MM.1S (cell line): Measurements from ENCODE around the gene TTLL11.

ENCODE experiments used
- EZH2 ChIP-seq: fragments of 300-600 bp; sonication (generic); optimal IDR thresholded peaks from 2 replicates; pipeline ENCODE3; 2017; ENCODE audit warnings: low read depth, mild to moderate bottlenecking, antibody characterized with exemption, low read length, mixed read lengths
- EZH2phosphoT487 ChIP-seq: fragments of 300-600 bp; sonication (generic); IDR thresholded peaks from 2 replicates; pipeline ENCODE4 v1.6.1; 2018; ENCODE audit warnings: antibody characterized with exemption, low read length
- TF ChIP-seq, protein P1 (sequence below): fragments of 300-600 bp; sonication (generic); IDR thresholded peaks from 2 replicates; pipeline ENCODE4 v1.5.1; 2016; ENCODE audit warnings: antibody characterized with exemption, low read length, mixed read lengths

DNA sequence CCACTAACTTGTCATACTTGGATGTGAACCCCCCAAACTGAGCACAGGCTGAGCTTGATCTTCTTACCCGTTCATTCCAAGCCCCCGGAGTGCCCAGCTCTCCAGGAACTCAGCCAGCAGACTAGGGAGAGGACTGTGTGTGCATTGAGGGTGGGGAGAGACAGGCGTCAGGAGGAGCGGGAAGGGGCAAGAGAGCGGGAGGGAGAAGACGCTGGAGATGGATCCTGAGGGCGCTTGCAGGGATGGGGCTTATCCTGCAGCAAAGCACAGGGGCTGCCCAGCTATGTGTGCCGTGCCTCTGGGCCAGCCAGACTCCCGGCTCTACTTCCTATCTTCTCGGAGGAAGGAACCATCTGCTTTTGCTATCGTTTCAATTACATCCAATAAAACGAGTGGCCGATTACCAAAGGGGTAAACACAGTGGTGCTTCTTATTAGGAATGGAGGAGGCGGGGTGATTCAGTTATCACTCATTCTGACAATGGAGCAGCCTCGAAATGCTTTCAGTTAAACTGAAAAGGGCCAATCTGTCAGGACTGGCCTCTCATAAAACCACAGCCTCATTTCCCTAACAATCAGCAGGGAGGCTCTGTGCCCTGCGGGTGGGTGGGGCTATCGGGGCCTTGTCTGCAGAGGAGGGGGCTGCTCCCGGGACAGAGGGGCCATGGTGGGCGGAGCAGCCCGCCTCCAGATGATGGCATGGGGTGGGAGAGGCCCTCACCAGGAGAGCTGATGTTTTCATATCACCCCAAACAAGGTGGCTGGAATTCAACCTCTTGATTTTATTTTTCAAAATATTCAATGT is 273.5 kb downstream of the TTLL11 start:
- TF ChIP-seq, protein P1, sequence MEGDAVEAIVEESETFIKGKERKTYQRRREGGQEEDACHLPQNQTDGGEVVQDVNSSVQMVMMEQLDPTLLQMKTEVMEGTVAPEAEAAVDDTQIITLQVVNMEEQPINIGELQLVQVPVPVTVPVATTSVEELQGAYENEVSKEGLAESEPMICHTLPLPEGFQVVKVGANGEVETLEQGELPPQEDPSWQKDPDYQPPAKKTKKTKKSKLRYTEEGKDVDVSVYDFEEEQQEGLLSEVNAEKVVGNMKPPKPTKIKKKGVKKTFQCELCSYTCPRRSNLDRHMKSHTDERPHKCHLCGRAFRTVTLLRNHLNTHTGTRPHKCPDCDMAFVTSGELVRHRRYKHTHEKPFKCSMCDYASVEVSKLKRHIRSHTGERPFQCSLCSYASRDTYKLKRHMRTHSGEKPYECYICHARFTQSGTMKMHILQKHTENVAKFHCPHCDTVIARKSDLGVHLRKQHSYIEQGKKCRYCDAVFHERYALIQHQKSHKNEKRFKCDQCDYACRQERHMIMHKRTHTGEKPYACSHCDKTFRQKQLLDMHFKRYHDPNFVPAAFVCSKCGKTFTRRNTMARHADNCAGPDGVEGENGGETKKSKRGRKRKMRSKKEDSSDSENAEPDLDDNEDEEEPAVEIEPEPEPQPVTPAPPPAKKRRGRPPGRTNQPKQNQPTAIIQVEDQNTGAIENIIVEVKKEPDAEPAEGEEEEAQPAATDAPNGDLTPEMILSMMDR: no peak
- TF ChIP-seq EZH2: no peak
- no peak for TF ChIP-seq EZH2phosphoT487
